ENCODE measurements around the gene SLK. TPM values are rescaled to one million over a fixed set of nuclear protein-coding genes. Genes with fewer than 3 reads are reported as not detected.

SLK gene
- total RNA-seq, 1 experiment from 2014 or later = 39.1 TPM

GRCh38 chr10:103932271-103932670 lies 34.7 kb upstream of the SLK start:
- no peak overlapping the region for H3K27ac ChIP-seq (ENCODE audit: low read depth, low read length, poor library complexity, severe bottlenecking)
- no peak overlapping the region for H3K4me3 ChIP-seq (ENCODE audit: low read depth, low read length, poor library complexity, severe bottlenecking)
- CTCF ChIA-PET = no interaction called here
- TF ChIP-seq EZH2 (IDR thresholded peaks at IDR 0.05; ENCODE audit: borderline replicate concordance, low read depth, low read length, poor library complexity, severe bottlenecking) (no peak), CTCF (conservative IDR thresholded peaks at IDR 0.05; ENCODE audit: low read depth, low read length) (no peak)
- DNase-seq (ENCODE audit: low spot score) = no peak
- no peaks in the 10 kb centered on the region for H3K4me1 ChIP-seq (ENCODE audit: insufficient read depth, low read length, poor library complexity, severe bottlenecking)
- no peaks in the 10 kb centered on the region for H3K27me3 ChIP-seq (replicated peaks; ENCODE audit: insufficient read depth, low read depth, low read length, poor library complexity)
- no peaks in the 10 kb centered on the region for H3K36me3 ChIP-seq (ENCODE audit: insufficient read depth, low read length, poor library complexity, severe bottlenecking)
- POLR2A ChIA-PET (ENCODE audit: low non-redundant PET) = no interaction called here
- intact Hi-C loops (cut with micrococcal nuclease; ENCODE audit: unreplicated experiment) = no loop called here
- no TSS peak for BruUV-seq (replicated peaks)
- no peaks in the 10 kb centered on the region for H3K9me3 ChIP-seq (ENCODE audit: low read depth, low read length, poor library complexity, severe bottlenecking)

GRCh38 chr10:103932971-103933370 lies 34.0 kb upstream of the SLK start:
- no peaks in the 10 kb centered on the region for H3K36me3 ChIP-seq (ENCODE audit: insufficient read depth, low read length, poor library complexity, severe bottlenecking)
- POLR2A ChIA-PET (ENCODE audit: low non-redundant PET) = no interaction called here

GRCh38 chr10:103933557-103934121 lies 33.3 kb upstream of the SLK start:
- Histone ChIP-seq H3K27ac (ENCODE audit: low read depth, low read length, poor library complexity, severe bottlenecking) (no peak overlapping the region), H3K36me3 (ENCODE audit: insufficient read depth, low read length, poor library complexity, severe bottlenecking) (no peaks in the 10 kb centered on the region), H3K4me1 (ENCODE audit: insufficient read depth, low read length, poor library complexity, severe bottlenecking) (no peaks in the 10 kb centered on the region), H3K9me3 (ENCODE audit: low read depth, low read length, poor library complexity, severe bottlenecking) (no peaks in the 10 kb centered on the region), H3K4me3 (ENCODE audit: low read depth, low read length, poor library complexity, severe bottlenecking) (no peak overlapping the region), H3K27me3 (replicated peaks; ENCODE audit: insufficient read depth, low read depth, low read length, poor library complexity) (no peaks in the 10 kb centered on the region)
- TF ChIP-seq EZH2 (IDR thresholded peaks at IDR 0.05; ENCODE audit: borderline replicate concordance, low read depth, low read length, poor library complexity, severe bottlenecking) = no peak
- no peak for TF ChIP-seq CTCF (conservative IDR thresholded peaks at IDR 0.05; ENCODE audit: low read depth, low read length)
- no peak for DNase-seq (ENCODE audit: low spot score)
- no TSS peak for BruUV-seq (replicated peaks)
- POLR2A ChIA-PET (ENCODE audit: low non-redundant PET) = no interaction called here
- CTCF ChIA-PET = no interaction called here
- intact Hi-C loops (cut with micrococcal nuclease; ENCODE audit: unreplicated experiment) = no loop called here

More at GRCh38 chr10:103932971-103933370, 34.0 kb upstream of the SLK start:
- H3K4me3 ChIP-seq (ENCODE audit: low read depth, low read length, poor library complexity, severe bottlenecking) = no peak overlapping the region
- H3K27me3 ChIP-seq (replicated peaks; ENCODE audit: insufficient read depth, low read depth, low read length, poor library complexity) = no peaks in the 10 kb centered on the region
- DNase-seq (ENCODE audit: low spot score) = no peak
- intact Hi-C loops (cut with micrococcal nuclease; ENCODE audit: unreplicated experiment) = no loop called here
- H3K4me1 ChIP-seq (ENCODE audit: insufficient read depth, low read length, poor library complexity, severe bottlenecking) = no peaks in the 10 kb centered on the region
- no peak overlapping the region for H3K27ac ChIP-seq (ENCODE audit: low read depth, low read length, poor library complexity, severe bottlenecking)
- H3K9me3 ChIP-seq (ENCODE audit: low read depth, low read length, poor library complexity, severe bottlenecking) = no peaks in the 10 kb centered on the region
- no peak for TF ChIP-seq CTCF (conservative IDR thresholded peaks at IDR 0.05; ENCODE audit: low read depth, low read length)
- TF ChIP-seq EZH2 (IDR thresholded peaks at IDR 0.05; ENCODE audit: borderline replicate concordance, low read depth, low read length, poor library complexity, severe bottlenecking) = no peak
- BruUV-seq (replicated peaks) = no TSS peak
- CTCF ChIA-PET = no interaction called here
